T-helper 17 cell (primary cell): ENCODE results near the gene GNG8. TPM values are rescaled to one million over a fixed set of nuclear protein-coding genes. Genes with fewer than 3 reads are reported as not detected.
A peak's percentile ranks its signal among the peaks of the same experiment; 100 is the strongest.

Experiments
- ATAC-seq: fragments of 150-1000 bp; cut with Tn5 transposase; 2 replicates; pipeline ENCODE4 v1.10.0; 2021; ENCODE audit warnings: mild to moderate bottlenecking, moderate library complexity
- DNase-seq, 3 donors: peaks; one replicate each; pipeline versions ENCODE4 v3.0.0 to v3.0.0-alpha.2; 2020 to 2021
- H3K9me3 ChIP-seq: one replicate; pipeline ENCODE4 v1.7.0; 2013; ENCODE audit warnings: low read length, mild to moderate bottlenecking; ENCODE audit not compliant: control insufficient read depth, poor library complexity, severe bottlenecking
- H3K27ac Mint-ChIP-seq: one replicate; pipeline ENCODE4 v1.8.0; 2022; ENCODE audit warnings: mild to moderate bottlenecking, moderate library complexity, mixed read lengths
- H3K27me3 Mint-ChIP-seq: one replicate; pipeline ENCODE4 v1.8.0; 2022; ENCODE audit warnings: mixed read lengths
- H3K36me3 Mint-ChIP-seq: one replicate; pipeline ENCODE4 v1.8.0; 2022; ENCODE audit warnings: low read depth, mixed read lengths
- H3K4me1 Mint-ChIP-seq: one replicate; pipeline ENCODE4 v1.8.0; 2022; ENCODE audit warnings: mild to moderate bottlenecking, mixed read lengths
- H3K4me3 Mint-ChIP-seq: one replicate; pipeline ENCODE4 v1.8.0; 2022; ENCODE audit warnings: mild to moderate bottlenecking, moderate library complexity, mixed read lengths
- total RNA-seq, 4 donors: library from RNA in 2 of 4; stranded (reverse) in 2 of 4; gene quantifications; one replicate each; pipeline ENCODE4 v1.2.3 and lab custom pipeline; 2022 to 2026

The GNG8 gene
- total RNA-seq = not detected
- 0 to 0.68 reads per million in 2 donors for total RNA-seq (lab: John Stamatoyannopoulos, UW)

DNA sequence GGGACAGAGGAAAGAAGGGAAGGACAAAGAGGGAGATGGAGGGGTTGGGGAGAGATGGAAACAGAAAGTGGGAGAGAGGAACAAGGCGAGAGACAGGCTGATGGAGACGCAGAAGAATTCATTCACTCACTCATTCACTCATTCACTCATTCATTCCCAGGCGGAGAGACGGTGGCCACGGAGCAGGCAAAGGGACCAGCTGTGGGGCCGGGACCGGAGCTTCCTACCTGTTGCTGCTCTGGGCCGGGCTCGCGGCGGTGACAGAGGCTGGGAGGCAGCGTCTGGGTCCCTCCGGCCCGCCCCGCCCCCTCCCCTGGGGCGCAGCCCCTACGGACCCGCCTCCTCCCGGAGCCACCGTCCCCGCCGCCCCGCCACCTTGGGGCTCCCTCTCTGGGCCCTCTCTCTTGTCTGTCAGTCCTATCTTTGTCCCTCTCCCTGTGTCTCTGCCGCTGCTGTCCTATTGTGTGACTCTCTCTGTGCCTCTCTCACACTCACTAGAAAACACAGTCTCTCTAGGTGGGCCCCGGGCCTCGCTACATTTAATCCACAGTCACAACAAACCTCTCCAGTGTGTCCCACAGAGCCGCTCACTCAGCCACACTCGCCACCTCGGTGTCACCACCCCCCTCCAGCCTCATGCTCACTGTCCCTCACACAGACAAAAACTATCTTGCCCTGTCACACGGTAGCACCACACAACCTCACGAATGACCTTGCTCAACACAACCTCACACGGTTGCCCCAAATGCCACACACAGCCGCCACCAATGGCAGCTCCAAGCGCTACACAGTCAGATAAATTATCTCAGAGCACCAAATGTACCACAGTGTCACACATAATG lies at the start of gene GNG8:
Gene GNG8, minus strand, starts transcription at position 283 of the 842 bp plus-strand sequence. CDS start 1,520 bp downstream, outside the sequence.
- Mint-ChIP-seq H3K27ac (no peak within 1 kb of the TSS), H3K4me1 (peaks cover 18% of the 10 kb centered on the region), H3K36me3 (no peaks in the 10 kb centered on the region), H3K27me3 (peaks cover 9% of the 10 kb centered on the region), H3K4me3 (peak within 1 kb of the TSS; percentile 81)
- H3K9me3 ChIP-seq = no peaks in the 10 kb centered on the region
- DNase-seq (peak in 2 of 3 donors; percentile 38 to 55), ATAC-seq (no peak)

- Mint-ChIP-seq H3K27me3 (no peaks in the 10 kb centered on the region), H3K27ac (no peak overlapping the region), H3K4me1 (no peaks in the 10 kb centered on the region), H3K4me3 (no peak overlapping the region), H3K36me3 (peaks cover 2% of the 10 kb centered on the region)
- H3K9me3 ChIP-seq = no peaks in the 10 kb centered on the region
- DNase-seq (no peak), ATAC-seq (no peak)
Measured at GRCh38 chr19:46685189-46685588, 49.2 kb upstream of the GNG8 start.

DNA sequence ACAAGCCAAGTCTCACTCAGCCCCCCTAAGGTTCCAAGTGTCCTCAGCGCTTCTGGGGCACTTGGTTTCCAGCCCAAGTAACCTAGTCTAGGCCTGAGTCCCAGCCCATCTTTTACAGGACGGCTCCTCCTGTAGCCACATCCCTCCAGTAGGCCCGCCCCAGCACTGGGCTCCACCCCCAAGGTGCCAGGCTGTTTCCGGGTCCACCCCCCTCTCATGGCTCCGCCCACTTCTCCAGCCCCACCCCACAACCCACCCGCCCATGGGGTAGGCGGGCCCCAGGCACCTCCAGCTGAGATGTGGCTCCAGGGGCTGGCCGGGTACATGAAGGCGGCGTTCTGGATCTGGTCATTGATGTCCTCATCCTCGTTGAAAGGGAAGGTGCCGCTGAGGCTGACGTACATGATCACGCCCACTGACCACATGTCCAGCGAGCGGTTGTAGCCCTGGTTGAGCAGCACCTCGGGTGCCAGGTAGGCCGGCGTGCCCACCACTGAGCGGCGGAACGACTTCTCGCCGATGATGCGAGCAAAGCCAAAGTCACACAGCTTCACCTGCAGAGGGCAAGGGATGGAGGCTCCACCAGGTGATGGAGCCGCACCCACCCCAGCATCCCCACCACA lies 42.2 kb upstream of the GNG8 start:
- Mint-ChIP-seq H3K36me3 (peaks cover 13% of the 10 kb centered on the region), H3K4me1 (peaks cover 8% of the 10 kb centered on the region), H3K27ac (no peak overlapping the region), H3K4me3 (no peak overlapping the region), H3K27me3 (no peaks in the 10 kb centered on the region)
- peak; percentile 46 to 56 (median 53) for DNase-seq
- H3K9me3 ChIP-seq = no peaks in the 10 kb centered on the region
- ATAC-seq = peak; percentile 95

DNA sequence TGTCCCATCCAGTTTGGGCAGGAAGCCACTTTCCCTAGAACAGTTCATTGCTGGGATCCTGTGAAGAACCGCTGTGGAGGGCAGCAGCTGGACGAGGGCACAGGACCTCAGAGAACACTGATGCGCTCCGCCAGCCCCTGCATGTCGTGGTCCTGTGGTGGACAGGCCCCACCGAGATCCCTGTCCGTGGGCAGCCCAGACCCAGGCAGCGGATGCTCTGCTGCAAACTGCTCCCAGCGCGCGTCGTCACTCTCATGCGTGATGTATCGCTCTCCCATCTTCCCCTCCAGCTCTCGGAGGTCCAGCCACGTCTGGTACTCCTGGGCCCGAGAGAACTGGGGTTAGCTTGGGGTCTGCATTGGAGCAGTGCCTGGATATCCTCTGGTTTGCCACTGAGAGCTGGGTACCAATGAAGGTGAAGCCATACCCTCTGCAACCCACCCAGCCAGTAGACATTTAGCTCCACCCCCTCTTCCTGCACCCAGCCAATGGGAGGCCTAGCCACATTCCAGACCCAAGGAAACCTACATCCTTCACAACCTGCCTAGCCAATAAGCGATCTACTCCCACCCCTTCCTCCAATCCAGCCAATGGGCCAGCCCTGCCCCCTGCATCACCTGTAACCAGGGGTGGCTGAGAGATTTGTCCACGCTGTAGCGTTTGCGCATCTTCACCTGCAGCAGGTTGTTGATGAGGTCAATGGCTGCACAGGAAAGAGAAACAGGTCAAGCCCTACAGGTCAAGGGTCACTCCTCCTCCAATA lies 38.6 kb upstream of the GNG8 start:
- peaks cover 11% of the 10 kb centered on the region for H3K36me3 Mint-ChIP-seq
- ATAC-seq (no peak), DNase-seq (no peak)
- no peak overlapping the region for H3K27ac Mint-ChIP-seq
- no peaks in the 10 kb centered on the region for H3K27me3 Mint-ChIP-seq
- no peak overlapping the region for H3K4me3 Mint-ChIP-seq
- no peaks in the 10 kb centered on the region for H3K9me3 ChIP-seq
- peaks cover 6% of the 10 kb centered on the region for H3K4me1 Mint-ChIP-seq

DNA sequence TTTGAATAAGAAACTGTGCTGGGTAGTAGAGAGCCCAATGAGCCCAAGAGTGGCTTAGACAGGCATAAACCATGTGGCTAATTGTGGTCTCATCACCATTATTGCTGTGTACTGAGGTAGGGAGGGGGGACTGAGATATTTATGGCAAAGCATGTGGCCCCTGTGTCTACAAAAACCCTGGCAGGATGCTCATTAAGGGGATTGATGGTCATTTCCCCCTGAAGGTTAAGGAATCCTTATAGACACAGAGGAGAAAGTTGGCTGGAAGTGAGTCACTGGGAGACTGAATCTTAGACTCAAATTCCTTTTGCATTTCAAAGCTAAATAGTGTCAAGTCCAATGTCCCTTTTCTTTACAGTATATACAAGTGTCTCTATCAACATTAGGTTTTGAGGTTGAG lies 34.8 kb upstream of the GNG8 start:
- H3K27me3 Mint-ChIP-seq = no peaks in the 10 kb centered on the region
- peaks cover 9% of the 10 kb centered on the region for H3K36me3 Mint-ChIP-seq
- H3K27ac Mint-ChIP-seq = no peak overlapping the region
- DNase-seq (no peak), ATAC-seq (no peak)
- H3K4me1 Mint-ChIP-seq = peaks cover 5% of the 10 kb centered on the region
- H3K9me3 ChIP-seq = no peaks in the 10 kb centered on the region
- no peak overlapping the region for H3K4me3 Mint-ChIP-seq

GRCh38 chr19:46668662-46669061 lies 32.7 kb upstream of the GNG8 start:
- H3K4me3 Mint-ChIP-seq = no peak overlapping the region
- peaks cover 3% of the 10 kb centered on the region for H3K4me1 Mint-ChIP-seq
- no peaks in the 10 kb centered on the region for H3K9me3 ChIP-seq
- ATAC-seq (no peak), DNase-seq (no peak)
- H3K27ac Mint-ChIP-seq = peak overlapping the region; percentile 65
- H3K36me3 Mint-ChIP-seq = no peaks in the 10 kb centered on the region
- no peaks in the 10 kb centered on the region for H3K27me3 Mint-ChIP-seq

DNA sequence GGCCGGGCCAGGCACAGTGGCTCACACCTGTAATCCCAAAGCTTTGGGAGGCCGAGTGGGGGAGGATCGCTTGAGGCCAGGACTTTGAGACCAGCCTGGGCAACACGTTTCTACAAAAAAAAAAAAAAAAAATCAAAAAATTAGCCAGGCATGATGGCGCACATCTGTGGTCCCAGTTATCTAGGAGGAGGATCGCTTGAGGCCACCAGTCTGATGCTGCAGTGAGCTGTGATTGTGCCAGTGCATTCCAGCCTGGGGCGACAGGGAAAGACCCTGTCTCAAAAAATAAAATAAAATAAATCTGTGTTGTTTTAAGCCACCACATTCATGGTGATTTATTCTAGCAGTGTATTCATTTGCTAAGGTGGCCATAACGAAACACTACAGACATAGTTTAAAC lies 29.1 kb upstream of the GNG8 start:
- H3K4me3 Mint-ChIP-seq = no peak overlapping the region
- ATAC-seq = no peak
- H3K9me3 ChIP-seq = no peaks in the 10 kb centered on the region
- peaks cover 10% of the 10 kb centered on the region for H3K4me1 Mint-ChIP-seq
- DNase-seq = no peak
- H3K36me3 Mint-ChIP-seq = no peaks in the 10 kb centered on the region
- H3K27ac Mint-ChIP-seq = no peak overlapping the region
- H3K27me3 Mint-ChIP-seq = peaks cover under 1% of the 10 kb centered on the region

GRCh38 chr19:46661735-46662592 lies 26.0 kb upstream of the GNG8 start:
- H3K9me3 ChIP-seq = no peaks in the 10 kb centered on the region
- peak; percentile 52 for ATAC-seq
- peak overlapping the region; percentile 84 for H3K27ac Mint-ChIP-seq
- peaks cover 19% of the 10 kb centered on the region for H3K27me3 Mint-ChIP-seq
- H3K36me3 Mint-ChIP-seq = peaks cover 3% of the 10 kb centered on the region
- peak overlapping the region; percentile 91 for H3K4me3 Mint-ChIP-seq
- peaks cover 16% of the 10 kb centered on the region for H3K4me1 Mint-ChIP-seq
- DNase-seq = peak; percentile 55 to 65 (median 63)

DNA sequence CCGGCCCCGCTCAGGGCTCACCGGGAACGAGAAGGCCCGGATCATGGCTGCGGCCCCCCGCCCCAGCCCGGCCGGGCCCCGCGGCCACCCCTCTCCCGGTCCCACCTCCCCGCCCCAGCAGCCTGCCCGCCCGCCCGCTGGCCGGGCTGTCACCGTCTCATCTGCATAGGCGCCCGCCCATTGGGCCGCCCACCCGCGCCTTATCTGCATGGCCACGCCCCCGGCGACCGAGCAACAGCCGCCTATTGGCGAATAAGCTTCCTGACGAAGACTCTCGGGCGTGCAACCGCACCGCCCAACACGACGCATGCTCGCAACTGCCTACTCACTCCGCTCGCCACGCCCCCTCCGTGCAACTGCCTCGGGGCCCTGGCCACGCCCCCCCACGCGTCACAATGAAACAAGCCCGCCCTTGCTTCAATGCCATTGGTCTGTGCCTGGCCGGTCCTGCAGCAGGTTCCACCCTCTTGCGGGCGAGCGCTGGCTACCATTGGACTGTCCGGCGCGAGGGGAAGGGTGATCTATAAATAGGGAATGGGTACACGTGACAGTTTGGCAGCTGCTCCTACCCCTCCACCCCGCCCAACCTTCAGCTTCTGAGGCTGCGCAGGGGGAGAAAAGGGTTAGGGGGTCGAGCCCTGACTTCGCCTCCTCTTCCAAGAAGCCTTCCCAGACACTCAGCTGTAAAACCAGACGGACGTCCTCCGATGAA lies 25.2 kb upstream of the GNG8 start, which contains the start of gene DACT3:
Gene DACT3, minus strand, starts transcription at position 163 of the 712 bp plus-strand sequence. Its CDS starts 118 bp downstream, at position 45.
- Mint-ChIP-seq H3K27me3 (peaks cover 24% of the 10 kb centered on the region), H3K36me3 (peaks cover 3% of the 10 kb centered on the region), H3K27ac (peak within 1 kb of the TSS; percentile 84), H3K4me1 (peaks cover 16% of the 10 kb centered on the region), H3K4me3 (peak within 1 kb of the TSS; percentile 91)
- H3K9me3 ChIP-seq = no peaks in the 10 kb centered on the region
- ATAC-seq (peak; percentile 91), DNase-seq (peak; percentile 99 to 100 (median 100))

GRCh38 chr19:46660551-46661019 lies 24.6 kb upstream of the GNG8 start:
- Mint-ChIP-seq H3K4me3 (peak overlapping the region; percentile 91), H3K36me3 (peaks cover 3% of the 10 kb centered on the region), H3K27ac (no peak overlapping the region), H3K4me1 (peaks cover 16% of the 10 kb centered on the region), H3K27me3 (peaks cover 24% of the 10 kb centered on the region)
- DNase-seq (no peak), ATAC-seq (no peak)
- H3K9me3 ChIP-seq = no peaks in the 10 kb centered on the region

- DNase-seq (no peak), ATAC-seq (no peak)
- Mint-ChIP-seq H3K27me3 (peaks cover 29% of the 10 kb centered on the region), H3K4me3 (peak overlapping the region; percentile 91), H3K36me3 (peaks cover 3% of the 10 kb centered on the region), H3K4me1 (peaks cover 16% of the 10 kb centered on the region), H3K27ac (no peak overlapping the region)
- H3K9me3 ChIP-seq = no peaks in the 10 kb centered on the region
Measured at GRCh38 chr19:46660008-46660517, 24.1 kb upstream of the GNG8 start.
